Fibroblast of the aortic adventitia (primary cell): ENCODE data around the gene PKNOX2. TPM values are rescaled to one million over a fixed set of nuclear protein-coding genes. Genes with fewer than 3 reads are reported as not detected.

Experiments used
- DNase-seq: peaks from one replicate; pipeline ENCODE4 v3.0.0-alpha.2; 2010; ENCODE audit warnings: low read depth
- H3K4me3 ChIP-seq: 2 replicates; pipeline ENCODE4 v1.5.1; 2011; ENCODE audit warnings: low read depth, mild to moderate bottlenecking, control low read depth, low read length, moderate library complexity
- CTCF ChIP-seq: IDR thresholded peaks from 2 replicates; pipeline ENCODE4 v1.5.1; 2011; ENCODE audit warnings: mild to moderate bottlenecking, low read length, control low read depth, inconsistent platforms; ENCODE audit not compliant: insufficient read depth
- total RNA-seq: library from RNA; depleted of rRNA; stranded (reverse); fragments of >200 nt; gene quantifications from 2 replicates; pipeline ENCODE4 v1.2.3, GENCODE V29; 2012; ENCODE audit warnings: low replicate concordance

PKNOX2 gene
- total RNA-seq, 1 donor, result 2.0 TPM

- no peak for TF ChIP-seq CTCF
Observed at GRCh38 chr11:125270711-125271110, 106.2 kb downstream of the PKNOX2 start.

GRCh38 chr11:125271483-125272091 lies 107.0 kb downstream of the PKNOX2 start:
- TF ChIP-seq CTCF, result no peak
- H3K4me3 ChIP-seq, result no peak overlapping the region
- peak; percentile 27 for DNase-seq

More at GRCh38 chr11:125270711-125271110, 106.2 kb downstream of the PKNOX2 start:
- no peak overlapping the region for H3K4me3 ChIP-seq
- peak; percentile 71 for DNase-seq

GRCh38 chr11:125272092-125272491 lies 107.5 kb downstream of the PKNOX2 start:
- no peak for TF ChIP-seq CTCF
- no peak overlapping the region for H3K4me3 ChIP-seq
- DNase-seq, result no peak

- H3K4me3 ChIP-seq, result no peak overlapping the region
- TF ChIP-seq CTCF, result no peak
Observed at GRCh38 chr11:125272821-125273220, 108.3 kb downstream of the PKNOX2 start.

GRCh38 chr11:125273519-125274000 lies 109.0 kb downstream of the PKNOX2 start:
- peak; percentile 48 for DNase-seq
- TF ChIP-seq CTCF, result no peak

More at GRCh38 chr11:125272821-125273220, 108.3 kb downstream of the PKNOX2 start:
- DNase-seq, result no peak

GRCh38 chr11:125274309-125274708 lies 109.8 kb downstream of the PKNOX2 start:
- no peak for TF ChIP-seq CTCF
- H3K4me3 ChIP-seq, result no peak overlapping the region
- DNase-seq, result no peak

More at GRCh38 chr11:125273519-125274000, 109.0 kb downstream of the PKNOX2 start:
- H3K4me3 ChIP-seq, result no peak overlapping the region
